ACC112 (cell line): ENCODE results near the gene PTPRB.

Source experiments
- H2AFZ ChIP-seq: fragments of 200-600 bp; sonication (generic); one replicate; pipeline ENCODE4 v1.6.0; 2017; ENCODE audit warnings: antibody characterized with exemption, low read length; ENCODE audit not compliant: unreplicated experiment
- H3K27ac ChIP-seq: fragments of 200-600 bp; sonication (generic); 2 replicates; pipeline ENCODE4 v1.5.1; 2014; ENCODE audit warnings: low read depth, mild to moderate bottlenecking, antibody characterized with exemption, low read length, moderate library complexity
- H3K27me3 ChIP-seq: fragments of 200-600 bp; sonication (generic); 2 replicates; pipeline ENCODE4 v1.6.1; 2014; ENCODE audit warnings: mild to moderate bottlenecking, antibody characterized with exemption, low read length, moderate library complexity, mixed read lengths; ENCODE audit not compliant: insufficient read depth
- H3K36me3 ChIP-seq: fragments of 200-600 bp; sonication (generic); 2 replicates; pipeline ENCODE4 v1.6.1; 2016; ENCODE audit warnings: mild to moderate bottlenecking, antibody characterized with exemption, low read length, moderate library complexity, mixed read lengths; ENCODE audit not compliant: insufficient read depth
- H3K4me1 ChIP-seq: fragments of 200-600 bp; sonication (generic); one replicate; pipeline ENCODE4 v1.6.1; 2016; ENCODE audit warnings: low read length, mixed read lengths; ENCODE audit not compliant: insufficient read depth, unreplicated experiment, control insufficient read depth
- H3K4me3 ChIP-seq: fragments of 200-600 bp; sonication (generic); 2 replicates; pipeline ENCODE4 v1.5.1; 2014; ENCODE audit warnings: mild to moderate bottlenecking, low read depth, low read length
- H3K79me2 ChIP-seq: fragments of 200-600 bp; sonication (generic); one replicate; pipeline ENCODE4 v1.6.0; 2016; ENCODE audit warnings: low read length; ENCODE audit not compliant: control insufficient read depth, unreplicated experiment, insufficient read depth

PTPRB gene

DNA sequence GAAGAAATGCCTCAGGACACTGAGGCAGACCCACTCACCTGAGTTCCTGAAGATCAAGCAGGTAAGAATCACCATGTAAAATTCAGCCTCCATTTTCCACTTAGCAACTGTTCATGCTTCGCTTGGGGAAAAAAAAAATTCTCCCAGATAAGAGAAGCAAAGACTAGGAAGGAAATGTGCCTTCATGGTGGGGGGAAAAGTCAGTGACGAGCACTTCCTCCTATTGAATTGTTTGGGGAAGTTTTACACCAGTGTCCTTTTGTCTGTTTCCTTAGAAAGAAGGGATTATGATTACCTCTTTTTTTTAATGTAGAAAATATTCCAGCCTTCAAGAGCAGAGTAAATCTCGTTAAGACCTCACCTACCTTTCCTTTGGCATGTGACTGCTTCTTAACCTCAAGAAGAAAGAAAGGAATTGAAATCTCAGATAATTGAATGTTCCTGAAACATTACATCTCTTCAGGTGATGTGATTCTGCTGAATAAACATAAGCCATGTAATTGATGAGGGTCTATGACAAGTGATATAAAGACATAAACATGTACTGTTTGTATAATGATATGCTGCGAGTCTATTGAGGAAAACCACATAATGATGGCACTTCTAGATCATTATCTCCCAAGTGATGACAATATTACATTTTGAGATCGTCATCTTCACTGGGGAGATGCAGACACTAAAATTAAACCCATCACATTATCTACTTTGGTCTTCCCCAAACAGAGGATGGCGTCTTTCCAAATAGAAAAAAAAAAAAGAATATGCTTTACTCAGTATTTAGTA lies at the start of gene PTPRB:
TSS of gene PTPRB (minus strand) at position 127 of the 783 bp plus-strand sequence. CDS start at position 93, 34 bp downstream.
- H3K4me3 ChIP-seq, result no peak within 1 kb of the TSS

GRCh38 chr12:70686907-70687306 lies 49.7 kb upstream of the PTPRB start:
- Histone ChIP-seq H3K36me3 (no peaks in the 10 kb centered on the region), H3K4me3 (no peak overlapping the region), H3K79me2 (no peaks in the 10 kb centered on the region), H3K27ac (no peak overlapping the region), H3K4me1 (peaks cover 8% of the 10 kb centered on the region), H2AFZ (no peak overlapping the region), H3K27me3 (no peaks in the 10 kb centered on the region)

More for the DNA sequence above, at the start of gene PTPRB:
- Histone ChIP-seq H3K36me3 (no peaks in the 10 kb centered on the region), H2AFZ (no peak within 1 kb of the TSS), H3K4me1 (peaks cover 16% of the 10 kb centered on the region), H3K79me2 (no peaks in the 10 kb centered on the region), H3K27me3 (no peaks in the 10 kb centered on the region), H3K27ac (no peak within 1 kb of the TSS)

GRCh38 chr12:70686299-70686698 lies 49.1 kb upstream of the PTPRB start:
- H3K27me3 ChIP-seq, result no peaks in the 10 kb centered on the region
- no peak overlapping the region for H3K27ac ChIP-seq
- H3K36me3 ChIP-seq, result no peaks in the 10 kb centered on the region
- no peak overlapping the region for H2AFZ ChIP-seq
- peaks cover 4% of the 10 kb centered on the region for H3K4me1 ChIP-seq
- H3K4me3 ChIP-seq, result no peak overlapping the region
- H3K79me2 ChIP-seq, result no peaks in the 10 kb centered on the region

DNA sequence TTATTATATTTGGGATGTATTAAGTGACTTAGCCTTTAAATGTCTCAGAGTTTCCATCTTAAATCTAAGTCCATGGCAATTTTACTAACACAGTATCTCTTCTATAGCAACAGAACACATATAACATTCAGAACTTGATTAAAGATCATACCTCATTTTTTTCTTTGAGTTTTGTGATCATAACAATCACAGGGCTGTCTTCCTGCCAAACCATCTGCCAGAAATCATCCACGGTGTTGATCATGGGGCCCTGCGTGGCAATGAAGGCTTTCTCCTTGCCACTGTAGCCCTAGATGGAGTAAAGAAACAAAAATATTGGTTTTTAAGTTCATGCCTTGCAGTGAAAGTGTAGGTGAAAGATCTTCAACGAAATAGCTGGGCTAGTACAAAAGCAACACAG lies 46.7 kb upstream of the PTPRB start:
- no peak overlapping the region for H3K27ac ChIP-seq
- H3K4me3 ChIP-seq, result no peak overlapping the region
- H3K79me2 ChIP-seq, result no peaks in the 10 kb centered on the region
- no peak overlapping the region for H2AFZ ChIP-seq
- H3K27me3 ChIP-seq, result no peaks in the 10 kb centered on the region
- no peaks in the 10 kb centered on the region for H3K4me1 ChIP-seq
- H3K36me3 ChIP-seq, result no peaks in the 10 kb centered on the region

DNA sequence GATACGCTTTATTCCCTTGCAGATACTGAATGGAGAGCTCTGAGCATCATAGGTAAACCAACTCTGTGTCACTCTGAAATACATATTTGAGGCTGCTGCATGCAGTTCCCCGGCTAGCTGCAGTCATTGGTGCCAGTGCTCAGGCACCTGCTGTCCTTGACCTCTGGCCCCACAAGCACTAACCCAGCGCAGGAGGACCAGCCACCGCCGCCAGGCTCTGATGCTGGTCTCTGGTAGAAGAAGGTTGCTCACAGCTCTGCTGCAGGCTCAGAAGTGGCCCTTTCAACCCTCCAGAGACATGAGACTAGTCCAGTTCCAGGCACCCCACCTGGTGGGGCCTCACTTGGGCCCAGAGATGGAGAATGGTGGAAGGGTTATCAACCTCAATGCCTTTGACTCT lies 34.5 kb upstream of the PTPRB start:
- H2AFZ ChIP-seq, result no peak overlapping the region
- H3K27me3 ChIP-seq, result no peaks in the 10 kb centered on the region
- no peaks in the 10 kb centered on the region for H3K79me2 ChIP-seq
- no peaks in the 10 kb centered on the region for H3K4me1 ChIP-seq
- H3K4me3 ChIP-seq, result no peak overlapping the region
- H3K27ac ChIP-seq, result no peak overlapping the region
- H3K36me3 ChIP-seq, result no peaks in the 10 kb centered on the region

GRCh38 chr12:70670948-70671347 lies 33.7 kb upstream of the PTPRB start:
- Histone ChIP-seq H3K4me3 (no peak overlapping the region), H3K36me3 (no peaks in the 10 kb centered on the region), H2AFZ (no peak overlapping the region), H3K4me1 (no peaks in the 10 kb centered on the region), H3K27me3 (no peaks in the 10 kb centered on the region), H3K79me2 (no peaks in the 10 kb centered on the region), H3K27ac (no peak overlapping the region)

- Histone ChIP-seq H3K27me3 (no peaks in the 10 kb centered on the region), H2AFZ (no peak overlapping the region), H3K4me3 (no peak overlapping the region)
These were observed 30.0 kb upstream of the PTPRB start for GRCh38 chr12:70667253-70667652.

DNA sequence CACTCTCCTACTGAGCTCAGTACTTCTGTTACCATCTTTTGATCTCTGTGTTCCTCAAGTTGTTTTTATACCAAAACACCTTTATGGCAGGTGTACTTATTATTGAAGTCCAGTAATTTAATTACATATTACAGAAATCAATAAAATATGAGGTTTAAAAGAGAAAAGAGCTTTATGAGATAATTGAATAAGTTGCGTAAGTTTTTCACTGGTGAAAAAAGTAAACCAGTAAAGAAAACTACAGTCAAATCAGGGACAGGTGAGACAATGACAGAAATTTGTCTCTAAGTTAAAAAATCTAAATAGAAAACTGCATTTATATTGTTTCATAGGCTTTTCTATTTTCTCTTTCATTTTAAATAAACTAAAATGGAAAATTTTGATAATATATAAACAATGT lies 29.1 kb upstream of the PTPRB start:
- H3K79me2 ChIP-seq, result no peaks in the 10 kb centered on the region
- H3K27me3 ChIP-seq, result no peaks in the 10 kb centered on the region
- no peaks in the 10 kb centered on the region for H3K36me3 ChIP-seq
- peaks cover 11% of the 10 kb centered on the region for H3K4me1 ChIP-seq
- H3K27ac ChIP-seq, result no peak overlapping the region
- no peak overlapping the region for H2AFZ ChIP-seq
- no peak overlapping the region for H3K4me3 ChIP-seq

More at GRCh38 chr12:70667253-70667652, 30.0 kb upstream of the PTPRB start:
- Histone ChIP-seq H3K27ac (no peak overlapping the region), H3K4me1 (peaks cover 2% of the 10 kb centered on the region), H3K36me3 (no peaks in the 10 kb centered on the region), H3K79me2 (no peaks in the 10 kb centered on the region)

- Histone ChIP-seq H3K79me2 (no peaks in the 10 kb centered on the region), H3K36me3 (no peaks in the 10 kb centered on the region), H2AFZ (no peak overlapping the region), H3K27me3 (no peaks in the 10 kb centered on the region), H3K27ac (no peak overlapping the region), H3K4me1 (peaks cover 23% of the 10 kb centered on the region), H3K4me3 (no peak overlapping the region)
These were observed 27.2 kb upstream of the PTPRB start for GRCh38 chr12:70664465-70664881.

DNA sequence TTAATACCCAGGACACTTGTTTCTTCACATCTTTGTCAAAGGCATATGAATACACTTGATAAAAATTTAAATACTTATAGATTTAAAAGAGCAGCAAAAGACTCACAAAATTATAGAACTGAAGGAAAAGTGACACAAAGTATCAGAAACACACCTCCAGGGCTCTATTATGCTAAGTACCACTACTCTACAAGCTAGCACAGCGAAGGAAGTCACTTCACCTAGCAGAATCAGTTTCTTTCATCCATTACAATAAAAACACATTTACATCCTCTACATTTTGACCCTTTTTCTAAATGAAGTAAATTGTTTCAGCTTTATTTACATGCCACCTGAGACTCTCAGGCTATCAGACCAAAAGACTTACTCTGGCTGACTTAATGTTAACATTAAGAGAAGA lies 26.6 kb upstream of the PTPRB start:
- Histone ChIP-seq H3K4me3 (no peak overlapping the region), H2AFZ (no peak overlapping the region), H3K79me2 (no peaks in the 10 kb centered on the region), H3K27ac (no peak overlapping the region), H3K27me3 (no peaks in the 10 kb centered on the region), H3K36me3 (no peaks in the 10 kb centered on the region), H3K4me1 (peaks cover 23% of the 10 kb centered on the region)

- Histone ChIP-seq H3K79me2 (no peaks in the 10 kb centered on the region), H2AFZ (peak overlapping the region; percentile 31), H3K27ac (peak overlapping the region; percentile 79), H3K4me1 (peaks cover 23% of the 10 kb centered on the region), H3K27me3 (no peaks in the 10 kb centered on the region), H3K36me3 (no peaks in the 10 kb centered on the region), H3K4me3 (peak overlapping the region; percentile 45; the same call in 1 of the 2 replicates)
These were observed 24.4 kb upstream of the PTPRB start for GRCh38 chr12:70661466-70662161.
